ENCODE measurements around the gene TCEAL3. TPM values are rescaled to one million over a fixed set of nuclear protein-coding genes. Genes with fewer than 3 reads are reported as not detected.
"Not testable (repeated sequence)": the region's sequence is repeated elsewhere in the genome, so short reads cannot be mapped to it uniquely, and the experiment has no call there.

Gene TCEAL3
- total RNA-seq, 1 experiment from 2014 or later: 9.1 TPM

DNA sequence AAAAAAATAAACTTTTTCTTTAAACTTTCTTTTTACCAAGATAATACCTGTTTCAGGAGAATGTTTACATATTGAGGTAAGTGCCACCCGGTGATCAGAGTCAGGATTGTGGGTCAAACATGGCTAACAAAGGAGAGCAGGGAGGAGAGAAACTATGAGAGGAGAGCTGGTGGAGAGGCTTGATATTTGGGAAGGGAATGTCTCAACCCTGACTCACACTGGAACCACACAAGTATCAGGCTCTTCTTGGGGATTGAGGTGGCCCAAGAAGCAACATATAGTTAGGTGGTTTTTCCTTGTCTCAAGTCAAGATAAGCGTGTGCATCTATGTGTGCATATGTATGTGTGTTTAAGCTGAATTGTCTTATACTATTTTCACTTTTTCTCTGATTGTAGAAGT lies 27.7 kb downstream of the TCEAL3 start:
- no peak for DNase-seq
- Mint-ChIP-seq H3K9me3 (ENCODE audit: low read depth, unreplicated experiment) (no peaks in the 10 kb centered on the region), H3K27me3 (ENCODE audit: unreplicated experiment) (no peaks in the 10 kb centered on the region), H3K36me3 (ENCODE audit: insufficient read depth, unreplicated experiment) (no peaks in the 10 kb centered on the region), H3K4me1 (ENCODE audit: low read depth, unreplicated experiment) (peaks cover 16% of the 10 kb centered on the region), H3K4me3 (ENCODE audit: low read depth, unreplicated experiment) (no peak overlapping the region), H3K27ac (ENCODE audit: unreplicated experiment) (no peak overlapping the region)
- no TSS peak for BruUV-seq (replicated peaks)
- intact Hi-C loops (cut with micrococcal nuclease; ENCODE audit: unreplicated experiment): no loop called here
- TF ChIP-seq, protein P1, sequence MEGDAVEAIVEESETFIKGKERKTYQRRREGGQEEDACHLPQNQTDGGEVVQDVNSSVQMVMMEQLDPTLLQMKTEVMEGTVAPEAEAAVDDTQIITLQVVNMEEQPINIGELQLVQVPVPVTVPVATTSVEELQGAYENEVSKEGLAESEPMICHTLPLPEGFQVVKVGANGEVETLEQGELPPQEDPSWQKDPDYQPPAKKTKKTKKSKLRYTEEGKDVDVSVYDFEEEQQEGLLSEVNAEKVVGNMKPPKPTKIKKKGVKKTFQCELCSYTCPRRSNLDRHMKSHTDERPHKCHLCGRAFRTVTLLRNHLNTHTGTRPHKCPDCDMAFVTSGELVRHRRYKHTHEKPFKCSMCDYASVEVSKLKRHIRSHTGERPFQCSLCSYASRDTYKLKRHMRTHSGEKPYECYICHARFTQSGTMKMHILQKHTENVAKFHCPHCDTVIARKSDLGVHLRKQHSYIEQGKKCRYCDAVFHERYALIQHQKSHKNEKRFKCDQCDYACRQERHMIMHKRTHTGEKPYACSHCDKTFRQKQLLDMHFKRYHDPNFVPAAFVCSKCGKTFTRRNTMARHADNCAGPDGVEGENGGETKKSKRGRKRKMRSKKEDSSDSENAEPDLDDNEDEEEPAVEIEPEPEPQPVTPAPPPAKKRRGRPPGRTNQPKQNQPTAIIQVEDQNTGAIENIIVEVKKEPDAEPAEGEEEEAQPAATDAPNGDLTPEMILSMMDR (IDR thresholded peaks at IDR 0.05; ENCODE audit: unreplicated experiment): no peak
- CTCF ChIA-PET: no interaction called here

DNA sequence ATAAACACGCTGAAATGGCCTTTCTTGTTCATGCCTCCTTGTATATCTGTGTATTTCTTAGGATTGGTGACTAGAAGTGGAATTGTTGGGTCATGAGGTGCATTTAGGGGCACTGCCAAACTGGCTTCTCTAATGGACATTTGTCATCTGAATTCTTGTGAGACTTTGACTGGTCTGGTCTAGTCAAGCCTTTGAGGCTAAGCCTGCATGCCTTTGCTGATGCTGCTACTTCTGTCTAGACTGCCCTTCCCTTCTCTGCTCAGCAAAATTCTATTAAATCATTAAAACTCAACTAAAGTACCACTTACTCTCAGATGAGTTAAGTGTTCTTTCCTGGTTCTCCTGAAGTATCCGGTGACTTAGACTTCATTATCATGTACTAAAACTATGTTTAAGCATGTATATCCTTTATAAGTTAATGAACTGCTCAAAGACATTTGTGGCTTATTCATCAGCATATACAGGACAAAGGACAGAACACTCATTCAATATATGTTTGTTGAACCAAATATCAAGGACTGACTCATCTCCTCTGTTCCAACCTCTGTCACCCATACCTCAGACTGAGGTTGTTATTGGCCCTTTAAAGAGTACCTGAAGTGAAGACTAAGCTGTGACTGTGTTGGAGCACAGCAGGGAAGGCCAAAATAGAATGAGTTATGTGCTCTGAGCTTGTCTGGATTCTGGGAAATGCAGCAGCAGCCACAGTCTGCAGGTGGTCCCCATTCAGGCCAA lies 30.0 kb downstream of the TCEAL3 start:
- H3K27me3 Mint-ChIP-seq (ENCODE audit: unreplicated experiment): no peaks in the 10 kb centered on the region
- no peaks in the 10 kb centered on the region for H3K9me3 Mint-ChIP-seq (ENCODE audit: low read depth, unreplicated experiment)
- peak overlapping the region; percentile 39 for H3K27ac Mint-ChIP-seq (ENCODE audit: unreplicated experiment)
- CTCF ChIA-PET: no interaction called here
- no peak overlapping the region for H3K4me3 Mint-ChIP-seq (ENCODE audit: low read depth, unreplicated experiment)
- TF ChIP-seq, protein P1 (IDR thresholded peaks at IDR 0.05; ENCODE audit: unreplicated experiment): no peak
- H3K36me3 Mint-ChIP-seq (ENCODE audit: insufficient read depth, unreplicated experiment): no peaks in the 10 kb centered on the region
- no TSS peak for BruUV-seq (replicated peaks)
- intact Hi-C loops (cut with micrococcal nuclease; ENCODE audit: unreplicated experiment): no loop called here
- DNase-seq: no peak
- peaks cover 27% of the 10 kb centered on the region for H3K4me1 Mint-ChIP-seq (ENCODE audit: low read depth, unreplicated experiment)

DNA sequence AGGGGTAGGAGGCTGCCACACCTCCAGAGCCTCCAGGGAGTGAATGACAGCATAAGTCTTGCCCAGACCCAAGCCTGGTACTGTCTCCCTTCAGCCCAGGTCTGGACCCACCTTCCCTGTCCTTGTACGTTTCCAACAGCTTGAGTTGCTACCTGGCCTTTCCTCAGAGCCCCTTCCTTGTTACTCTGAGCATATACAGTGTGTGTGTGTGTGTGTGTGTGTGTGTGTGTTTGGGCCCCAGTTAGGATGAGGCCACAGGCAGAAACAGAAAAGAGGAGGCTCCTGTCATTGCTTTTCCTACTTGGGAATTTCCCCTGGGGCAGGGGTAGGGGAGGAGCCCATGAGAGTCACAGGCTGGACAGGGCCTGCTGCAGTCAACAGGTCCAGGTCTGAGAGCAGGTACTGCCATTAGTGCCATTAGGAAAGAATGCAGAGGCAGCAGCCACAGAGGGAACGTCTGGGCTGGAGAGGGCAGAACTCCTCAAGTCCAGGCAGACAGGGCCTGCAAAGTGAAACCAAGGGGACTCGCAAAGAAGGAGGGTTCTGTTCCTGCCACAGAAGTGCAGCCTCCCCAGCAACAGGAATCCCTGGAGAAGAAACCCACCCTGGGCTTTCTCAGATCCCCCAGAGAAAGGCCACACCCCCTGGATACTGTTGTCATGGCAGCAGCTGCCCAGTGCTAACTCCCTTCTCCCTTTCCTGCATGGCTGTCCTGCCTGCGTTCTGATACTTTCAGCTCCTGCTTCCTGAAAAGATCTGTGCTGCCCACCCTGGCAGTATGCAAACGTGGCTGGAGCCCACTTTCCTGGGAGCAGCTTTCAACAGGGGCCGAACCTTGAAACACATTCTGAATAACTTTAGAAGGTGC lies 30.9 kb downstream of the TCEAL3 start:
- Mint-ChIP-seq H3K27ac (ENCODE audit: unreplicated experiment) (peak overlapping the region; percentile 39), H3K4me1 (ENCODE audit: low read depth, unreplicated experiment) (peaks cover 27% of the 10 kb centered on the region)
- H3K4me3 Mint-ChIP-seq (ENCODE audit: low read depth, unreplicated experiment); CTCF ChIA-PET; H3K9me3 Mint-ChIP-seq (ENCODE audit: low read depth, unreplicated experiment); intact Hi-C loops (cut with micrococcal nuclease; ENCODE audit: unreplicated experiment); BruUV-seq (replicated peaks); DNase-seq; H3K27me3 Mint-ChIP-seq (ENCODE audit: unreplicated experiment); H3K36me3 Mint-ChIP-seq (ENCODE audit: insufficient read depth, unreplicated experiment): not testable (repeated sequence)

DNA sequence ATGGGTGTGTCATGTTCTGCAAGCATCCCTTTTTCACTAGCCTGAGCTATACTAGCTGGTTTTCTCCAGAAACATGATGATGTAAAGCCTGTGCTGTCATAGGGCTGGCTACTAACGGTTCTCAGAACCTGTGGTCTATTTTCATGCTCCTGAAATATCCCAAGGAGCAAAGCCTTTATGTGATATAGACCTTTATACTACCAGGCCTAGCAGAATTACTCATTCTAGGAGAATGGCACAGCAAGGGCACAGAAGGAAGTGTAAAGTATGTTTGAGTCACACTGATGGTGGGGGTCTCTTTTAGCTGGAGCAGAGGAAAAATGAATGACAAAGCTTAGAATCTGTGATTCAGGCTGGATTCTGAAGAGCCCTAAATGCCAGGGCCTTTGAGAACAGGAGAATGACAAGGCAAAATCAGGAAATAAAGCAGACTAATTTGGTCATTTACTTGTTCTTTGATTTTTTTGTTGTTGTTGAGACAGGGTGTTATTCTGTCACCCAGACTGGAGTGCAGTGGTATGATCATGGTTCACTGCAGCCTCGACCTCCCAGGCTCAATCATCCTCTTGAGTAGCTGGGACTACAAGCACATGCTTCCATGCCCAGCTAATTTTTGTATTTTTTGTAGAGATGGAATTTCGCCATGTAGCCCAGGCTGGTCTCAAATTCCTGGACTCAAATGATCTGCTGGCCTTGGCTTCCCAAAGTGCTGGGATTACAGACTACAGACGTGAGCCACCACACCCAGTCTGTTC lies 32.8 kb downstream of the TCEAL3 start:
- no peaks in the 10 kb centered on the region for H3K27me3 Mint-ChIP-seq (ENCODE audit: unreplicated experiment)
- intact Hi-C loops (cut with micrococcal nuclease; ENCODE audit: unreplicated experiment): no loop called here
- no peaks in the 10 kb centered on the region for H3K9me3 Mint-ChIP-seq (ENCODE audit: low read depth, unreplicated experiment)
- BruUV-seq (replicated peaks): no TSS peak
- H3K27ac Mint-ChIP-seq (ENCODE audit: unreplicated experiment): peak overlapping the region; percentile 69
- CTCF ChIA-PET: interaction anchor here (0.6 to 1.1 kb wide), 2 partner anchors 11 to 45 kb away, joined by 4 to 5 read pairs; no protein-coding TSS in a partner anchor
- TF ChIP-seq, protein P1 (IDR thresholded peaks at IDR 0.05; ENCODE audit: unreplicated experiment): no peak
- no peaks in the 10 kb centered on the region for H3K36me3 Mint-ChIP-seq (ENCODE audit: insufficient read depth, unreplicated experiment)
- H3K4me1 Mint-ChIP-seq (ENCODE audit: low read depth, unreplicated experiment): peaks cover 27% of the 10 kb centered on the region
- no peak for DNase-seq
- H3K4me3 Mint-ChIP-seq (ENCODE audit: low read depth, unreplicated experiment): no peak overlapping the region
